A673 (cell line): ENCODE data around the gene APOBR. TPM values are rescaled to one million over a fixed set of nuclear protein-coding genes. Genes with fewer than 3 reads are reported as not detected.
"Not testable (repeated sequence)": the region's sequence is repeated elsewhere in the genome, so short reads cannot be mapped to it uniquely, and the experiment has no call there.

ENCODE experiments used
- BruUV-seq: library from RNA; stranded (reverse); fragments of 400-500 nt; replicated peaks from 2 replicates; lab custom pipeline; 2021; lab: Mats Ljungman, UMichigan
- CTCF ChIA-PET: fragments of 300-600 bp; sonication (Branson Sonifier 250); formaldehyde crosslinking; loops from one replicate; lab custom pipeline; 2022; ENCODE audit warnings: antibody characterized with exemption; lab: Charles Lee
- POLR2A ChIA-PET: fragments of 300-600 bp; sonication (Branson Sonifier 250); formaldehyde crosslinking; loops from one replicate; lab custom pipeline; 2022; ENCODE audit warnings: antibody characterized with exemption; ENCODE audit not compliant: low non-redundant PET; lab: Charles Lee
- DNase-seq: peaks from one replicate; pipeline ENCODE4 v3.0.0-alpha.2; 2015; ENCODE audit warnings: low spot score
- H3K27ac ChIP-seq: fragments of 200-600 bp; sonication (generic); 2 replicates; pipeline ENCODE4 v1.5.1; 2016; ENCODE audit warnings: mixed run types, low read depth, mild to moderate bottlenecking, mixed read lengths, antibody characterized with exemption, low read length; ENCODE audit not compliant: poor library complexity, severe bottlenecking
- H3K27me3 ChIP-seq: fragments of 200-600 bp; sonication (generic); replicated peaks from 2 replicates; pipeline ENCODE4 v1.6.1; 2017; ENCODE audit warnings: mixed run types, low read depth, mild to moderate bottlenecking, mixed read lengths, antibody characterized with exemption, low read length; ENCODE audit not compliant: insufficient read depth, poor library complexity
- H3K36me3 ChIP-seq: fragments of 200-600 bp; sonication (generic); 2 replicates; pipeline ENCODE4 v1.6.1; 2016; ENCODE audit warnings: mixed run types, mild to moderate bottlenecking, mixed read lengths, antibody characterized with exemption, low read length; ENCODE audit not compliant: insufficient read depth, poor library complexity, severe bottlenecking
- H3K4me1 ChIP-seq: fragments of 200-600 bp; sonication (generic); 2 replicates; pipeline ENCODE4 v1.6.1; 2017; ENCODE audit warnings: mixed run types, mild to moderate bottlenecking, mixed read lengths, antibody characterized with exemption, low read length; ENCODE audit not compliant: insufficient read depth, poor library complexity, severe bottlenecking
- H3K4me3 ChIP-seq: fragments of 200-600 bp; sonication (generic); 2 replicates; pipeline ENCODE4 v1.5.1; 2016; ENCODE audit warnings: low read depth, mixed run types, mild to moderate bottlenecking, mixed read lengths, low read length; ENCODE audit not compliant: poor library complexity, severe bottlenecking
- H3K9me3 ChIP-seq: fragments of 200-600 bp; sonication (generic); 2 replicates; pipeline ENCODE4 v1.6.1; 2016; ENCODE audit warnings: mixed run types, low read depth, mild to moderate bottlenecking, mixed read lengths, antibody characterized with exemption, low read length; ENCODE audit not compliant: poor library complexity, severe bottlenecking
- EZH2 ChIP-seq: fragments of 200-600 bp; sonication (generic); IDR thresholded peaks from 2 replicates; pipeline ENCODE4 v1.6.1; 2017; ENCODE audit warnings: borderline replicate concordance, low read depth, mild to moderate bottlenecking, mixed read lengths, antibody characterized with exemption, low read length; ENCODE audit not compliant: poor library complexity, severe bottlenecking
- intact Hi-C: fragments of 100-400 bp; cut with micrococcal nuclease; formaldehyde crosslinking; loops from one replicate; pipeline ENCODE4 v1.10.0; 2022; ENCODE audit not compliant: unreplicated experiment
- total RNA-seq: library from RNA; stranded (reverse); gene quantifications from 2 replicates; pipeline ENCODE4 v1.2.3, GENCODE V29; 2021
- TF ChIP-seq, protein P1 (sequence below): fragments of 300-800, 200-600 bp; sonication (generic); conservative IDR thresholded peaks from 2 replicates; pipeline ENCODE4 v1.5.1; 2017; ENCODE audit warnings: low read depth, mild to moderate bottlenecking, antibody characterized with exemption, low read length, moderate library complexity, mixed read lengths

Gene APOBR
- total RNA-seq, 1 experiment from 2014 or later: not detected

DNA sequence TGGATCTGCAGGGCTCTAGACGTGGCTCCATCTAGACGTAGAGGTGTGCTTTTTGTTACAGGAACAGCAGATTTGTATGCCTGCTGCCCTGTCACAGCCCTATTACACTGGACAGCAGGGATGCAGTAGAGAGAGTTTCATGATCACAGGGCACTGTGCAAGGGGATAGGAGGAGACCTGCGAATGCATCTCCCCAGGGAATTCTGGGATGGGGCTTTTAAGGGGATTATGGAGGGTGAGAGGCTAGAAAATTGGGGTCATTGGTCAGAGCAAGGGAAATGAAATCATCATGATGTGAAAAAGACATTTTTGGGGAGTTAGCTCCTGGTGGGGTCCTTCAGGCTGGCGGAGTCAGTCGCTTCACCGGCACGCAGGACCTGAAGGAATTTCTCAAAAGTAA is 48.2 kb downstream of the APOBR start:
- Histone ChIP-seq H3K9me3 (no peaks in the 10 kb centered on the region), H3K36me3 (no peaks in the 10 kb centered on the region), H3K27ac (no peak overlapping the region), H3K27me3 (no peaks in the 10 kb centered on the region), H3K4me3 (no peak overlapping the region), H3K4me1 (no peaks in the 10 kb centered on the region)
- intact Hi-C loops: no loop called here
- TF ChIP-seq, protein P1, sequence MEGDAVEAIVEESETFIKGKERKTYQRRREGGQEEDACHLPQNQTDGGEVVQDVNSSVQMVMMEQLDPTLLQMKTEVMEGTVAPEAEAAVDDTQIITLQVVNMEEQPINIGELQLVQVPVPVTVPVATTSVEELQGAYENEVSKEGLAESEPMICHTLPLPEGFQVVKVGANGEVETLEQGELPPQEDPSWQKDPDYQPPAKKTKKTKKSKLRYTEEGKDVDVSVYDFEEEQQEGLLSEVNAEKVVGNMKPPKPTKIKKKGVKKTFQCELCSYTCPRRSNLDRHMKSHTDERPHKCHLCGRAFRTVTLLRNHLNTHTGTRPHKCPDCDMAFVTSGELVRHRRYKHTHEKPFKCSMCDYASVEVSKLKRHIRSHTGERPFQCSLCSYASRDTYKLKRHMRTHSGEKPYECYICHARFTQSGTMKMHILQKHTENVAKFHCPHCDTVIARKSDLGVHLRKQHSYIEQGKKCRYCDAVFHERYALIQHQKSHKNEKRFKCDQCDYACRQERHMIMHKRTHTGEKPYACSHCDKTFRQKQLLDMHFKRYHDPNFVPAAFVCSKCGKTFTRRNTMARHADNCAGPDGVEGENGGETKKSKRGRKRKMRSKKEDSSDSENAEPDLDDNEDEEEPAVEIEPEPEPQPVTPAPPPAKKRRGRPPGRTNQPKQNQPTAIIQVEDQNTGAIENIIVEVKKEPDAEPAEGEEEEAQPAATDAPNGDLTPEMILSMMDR: no peak
- no peak for TF ChIP-seq EZH2
- no TSS peak for BruUV-seq
- DNase-seq: no peak
- ChIA-PET CTCF (no interaction called here), POLR2A (no interaction called here)

DNA sequence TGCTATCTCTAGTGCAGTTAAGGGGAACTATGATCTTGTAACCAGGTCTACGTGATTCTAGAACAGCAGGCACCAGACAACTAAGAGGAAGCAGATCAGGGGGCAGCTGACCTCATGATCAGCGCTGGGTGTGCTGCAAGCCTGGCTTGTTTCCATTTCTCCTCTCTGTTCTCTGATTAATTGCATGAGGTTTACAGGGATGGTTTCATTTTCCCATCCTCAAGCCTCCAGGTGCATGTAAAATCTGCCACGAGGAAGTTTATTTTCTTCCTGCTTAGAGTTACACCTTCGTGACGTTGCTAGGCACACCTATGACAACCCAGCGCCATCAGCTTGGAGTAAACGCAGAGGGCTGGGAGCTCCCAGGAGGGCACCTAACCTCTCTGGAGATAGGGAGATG is 48.6 kb downstream of the APOBR start:
- no peak for DNase-seq
- intact Hi-C loops: no loop called here
- no peak overlapping the region for H3K4me3 ChIP-seq
- no TSS peak for BruUV-seq
- ChIA-PET POLR2A (no interaction called here), CTCF (no interaction called here)
- no peaks in the 10 kb centered on the region for H3K4me1 ChIP-seq
- no peak for TF ChIP-seq EZH2
- TF ChIP-seq, protein P1: no peak
- H3K36me3 ChIP-seq: no peaks in the 10 kb centered on the region
- no peaks in the 10 kb centered on the region for H3K9me3 ChIP-seq
- H3K27ac ChIP-seq: no peak overlapping the region
- H3K27me3 ChIP-seq: no peaks in the 10 kb centered on the region

DNA sequence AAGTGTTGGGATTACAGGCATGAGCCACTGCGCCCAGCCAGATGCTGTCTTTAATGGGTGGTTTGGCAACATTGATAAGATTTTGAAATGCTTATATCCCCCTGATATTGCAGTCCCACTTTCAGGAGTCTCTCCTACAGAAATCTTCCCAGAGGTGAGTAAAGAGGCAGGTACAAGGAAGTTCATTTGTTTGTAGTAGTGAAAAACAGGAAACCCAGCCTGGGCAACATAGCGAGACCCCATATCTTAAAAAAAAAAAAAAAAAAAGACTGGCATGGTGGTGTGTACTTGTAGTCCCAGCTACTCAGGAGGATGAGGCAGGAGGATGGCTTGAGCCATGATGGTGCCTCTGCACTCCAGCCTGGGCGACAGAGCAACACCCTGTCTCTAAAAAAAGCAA is 50.6 kb downstream of the APOBR start:
- DNase-seq: no peak
- Histone ChIP-seq H3K36me3 (no peaks in the 10 kb centered on the region), H3K27me3 (no peaks in the 10 kb centered on the region), H3K9me3 (no peaks in the 10 kb centered on the region), H3K4me1 (no peaks in the 10 kb centered on the region), H3K27ac (no peak overlapping the region), H3K4me3 (no peak overlapping the region)
- no TSS peak for BruUV-seq
- ChIA-PET POLR2A (no interaction called here), CTCF (no interaction called here)
- intact Hi-C loops: no loop called here
- TF ChIP-seq, protein P1: no peak
- no peak for TF ChIP-seq EZH2

DNA sequence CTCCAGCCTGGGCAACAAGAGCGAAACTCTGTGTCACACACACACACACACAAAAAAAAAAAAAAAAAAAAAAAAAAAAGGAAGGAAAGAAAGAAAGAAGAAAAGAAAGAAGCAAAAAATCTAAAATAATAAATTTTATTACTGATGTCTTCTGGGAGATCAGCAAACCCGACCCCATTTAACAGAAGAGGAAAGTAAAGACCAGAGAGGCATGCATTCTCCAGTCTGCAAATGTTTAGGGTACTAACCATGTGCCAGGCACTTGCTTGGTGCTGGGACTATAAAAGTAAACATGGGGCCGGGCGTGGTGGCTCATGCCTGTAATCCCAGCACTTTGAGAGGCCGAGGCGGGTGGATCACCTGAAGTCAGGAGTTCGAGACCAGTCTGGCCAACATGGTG is 51.5 kb downstream of the APOBR start:
- H3K4me1 ChIP-seq: not testable (repeated sequence)

More for the DNA sequence above, 51.5 kb downstream of the APOBR start:
- H3K36me3 ChIP-seq, DNase-seq, intact Hi-C loops, H3K9me3 ChIP-seq, H3K27me3 ChIP-seq, BruUV-seq, H3K4me3 ChIP-seq, POLR2A ChIA-PET, CTCF ChIA-PET, H3K27ac ChIP-seq: not testable (repeated sequence)
